Lung (tissue), 12 donors: Measurements from ENCODE around the gene CHDH. TPM values are rescaled to one million over a fixed set of nuclear protein-coding genes. Genes with fewer than 3 reads are reported as not detected.
A peak's percentile ranks its signal among the peaks of the same experiment; 100 is the strongest.

ENCODE experiments used
- ATAC-seq: fragments of 200-7000 bp; cut with Tn5 transposase; one replicate; pipeline ENCODE4 v1.9.1; 2020; ENCODE audit warnings: moderate number of reproducible peaks; ENCODE audit not compliant: insufficient read depth, low FRiP score
- DNase-seq, 3 donors: peaks; one replicate each; pipeline ENCODE4 v3.0.0-alpha.2; 2013 to 2017
- H3K27ac ChIP-seq, 2 donors: one replicate each; pipeline ENCODE4 v1.5.1; 2013; ENCODE audit warnings: mild to moderate bottlenecking in 2 of 2, moderate library complexity in 2 of 2, control low read depth in 1 of 2, inconsistent platforms in 1 of 2, low read depth in 1 of 2, low read length in 1 of 2
- H3K27me3 ChIP-seq, 3 donors: one replicate each; pipeline ENCODE4 v1.5.1; 2013; ENCODE audit warnings: low read length in 2 of 3; ENCODE audit not compliant: control insufficient read depth in 3 of 3, insufficient read depth in 3 of 3
- H3K36me3 ChIP-seq, 4 donors: one replicate each; pipeline ENCODE4 v1.5.1; 2013; ENCODE audit warnings: low read length in 4 of 4, mild to moderate bottlenecking in 1 of 4, moderate library complexity in 1 of 4; ENCODE audit not compliant: control insufficient read depth in 4 of 4, insufficient read depth in 4 of 4
- H3K4me1 ChIP-seq, 5 donors: one replicate each; pipeline ENCODE4 v1.5.1; 2013; ENCODE audit warnings: low read length in 5 of 5, mild to moderate bottlenecking in 2 of 5, moderate library complexity in 1 of 5; ENCODE audit not compliant: control insufficient read depth in 5 of 5, insufficient read depth in 5 of 5
- H3K4me3 ChIP-seq: one replicate; pipeline ENCODE4 v1.5.1; 2013; ENCODE audit warnings: mild to moderate bottlenecking, control low read depth, moderate library complexity
- H3K9ac ChIP-seq, 2 donors: one replicate each; pipeline ENCODE4 v1.5.1; 2013; ENCODE audit warnings: low read length in 2 of 2, control low read depth in 1 of 2; ENCODE audit not compliant: insufficient read depth in 1 of 2
- H3K9me3 ChIP-seq, 4 donors: one replicate each; pipeline ENCODE4 v1.5.1; 2013; ENCODE audit warnings: low read length in 3 of 4, mild to moderate bottlenecking in 1 of 4, moderate library complexity in 1 of 4; ENCODE audit not compliant: control insufficient read depth in 4 of 4, insufficient read depth in 3 of 4
- WGBS, 2 donors: extraction: QIAGEN DNeasy Blood & Tissue Kit; methylation state at CpG; one replicate each; pipeline ENCODE4 v1.1.7; 2013; 5-methylcytosine and 5-hydroxymethylcytosine counted together
- polyA plus RNA-seq, 2 donors: library from polyadenylated mRNA; stranded (reverse); fragments of 200-250 nt; gene quantifications; one replicate each; pipeline ENCODE4 v1.2.1, GENCODE V29; 2013
- total RNA-seq, 2 donors: library from RNA; depleted of rRNA in 1 of 2; stranded (reverse); fragments of >200 nt in 1 of 2; gene quantifications; one replicate each; pipeline ENCODE4 v1.2.1, GENCODE V29; 2014 to 2021
- TF ChIP-seq, protein P1 (sequence below): IDR thresholded peaks from 2 replicates; pipeline ENCODE4 v1.5.1; 2012; ENCODE audit warnings: mild to moderate bottlenecking; ENCODE audit errors: control extremely low read depth, extremely low read depth
- donor health status: control.
- donor health status: control.
- donor health status: Bipolar disorder and iron deficiency.
- donor health status: healthy.
- donor health status: DM: yes; HTN: yes; CAD: no.

CHDH gene
- total and polyA plus RNA-seq, 4 donors = 1.5 to 10.9 (median 2.8) TPM

DNA sequence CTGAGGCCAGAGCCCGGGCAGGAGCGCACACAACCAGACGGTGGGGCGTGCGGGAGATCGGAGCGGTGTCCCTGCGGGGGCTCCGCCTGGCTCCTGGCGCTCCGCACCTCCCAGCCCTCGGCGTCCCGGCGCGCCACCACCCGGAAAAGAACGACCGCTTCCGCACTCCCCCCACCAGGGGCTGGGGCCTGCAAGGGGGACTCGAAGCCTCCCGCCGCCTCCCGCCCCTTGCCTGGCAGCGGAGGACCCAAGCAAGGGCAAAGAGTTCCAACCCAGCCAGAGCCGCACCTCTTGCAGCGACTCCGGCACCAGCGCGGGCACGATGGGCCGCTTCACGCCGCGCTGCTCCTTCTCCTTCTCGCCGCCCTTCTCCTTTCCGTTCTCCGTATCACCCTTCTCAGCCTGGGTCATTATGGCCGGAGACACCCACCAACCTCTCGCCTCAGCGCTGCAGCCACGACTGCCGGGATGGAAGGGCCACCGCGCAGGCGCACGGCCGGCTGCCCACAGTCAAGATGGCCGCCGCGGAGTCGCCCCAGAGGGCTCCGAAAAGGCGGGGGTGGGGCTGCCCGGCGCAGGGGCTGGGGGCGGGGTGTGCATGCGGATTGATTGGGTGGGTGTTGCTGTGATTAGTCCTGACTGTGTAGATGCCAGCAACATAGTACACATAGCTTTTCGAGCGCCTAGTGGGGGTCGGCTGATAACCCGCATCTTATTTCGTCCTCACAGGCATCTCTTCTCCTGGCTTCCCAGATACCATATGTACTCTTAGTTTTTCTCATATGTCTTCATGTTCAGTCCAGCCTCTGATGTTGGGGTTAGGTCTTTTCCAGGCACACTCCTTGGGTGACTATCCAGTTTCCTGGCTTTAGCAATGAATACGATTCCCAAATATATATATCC, 35.7 kb upstream of the CHDH start, which contains the start of gene ACTR8:
TSS of gene ACTR8 (minus strand) at position 462 of the 903 bp plus-strand sequence. CDS start at position 411, 51 bp downstream.
- Histone ChIP-seq H3K4me1 (peaks cover 0 to 15% (median 6%) of the 10 kb centered on the region in 5 donors), H3K27ac (peak within 1 kb of the TSS; percentile 94 to 96), H3K9ac (peak within 1 kb of the TSS; percentile 79 to 85), H3K27me3 (no peaks in the 10 kb centered on the region), H3K36me3 (peaks cover 18 to 48% (median 32%) of the 10 kb centered on the region in 4 donors), H3K4me3 (peak within 1 kb of the TSS; percentile 98), H3K9me3 (no peaks in the 10 kb centered on the region)
- 1% methylated on average over 65 of the region's 65 CpGs for WGBS, 2 donors
- TF ChIP-seq, protein P1, sequence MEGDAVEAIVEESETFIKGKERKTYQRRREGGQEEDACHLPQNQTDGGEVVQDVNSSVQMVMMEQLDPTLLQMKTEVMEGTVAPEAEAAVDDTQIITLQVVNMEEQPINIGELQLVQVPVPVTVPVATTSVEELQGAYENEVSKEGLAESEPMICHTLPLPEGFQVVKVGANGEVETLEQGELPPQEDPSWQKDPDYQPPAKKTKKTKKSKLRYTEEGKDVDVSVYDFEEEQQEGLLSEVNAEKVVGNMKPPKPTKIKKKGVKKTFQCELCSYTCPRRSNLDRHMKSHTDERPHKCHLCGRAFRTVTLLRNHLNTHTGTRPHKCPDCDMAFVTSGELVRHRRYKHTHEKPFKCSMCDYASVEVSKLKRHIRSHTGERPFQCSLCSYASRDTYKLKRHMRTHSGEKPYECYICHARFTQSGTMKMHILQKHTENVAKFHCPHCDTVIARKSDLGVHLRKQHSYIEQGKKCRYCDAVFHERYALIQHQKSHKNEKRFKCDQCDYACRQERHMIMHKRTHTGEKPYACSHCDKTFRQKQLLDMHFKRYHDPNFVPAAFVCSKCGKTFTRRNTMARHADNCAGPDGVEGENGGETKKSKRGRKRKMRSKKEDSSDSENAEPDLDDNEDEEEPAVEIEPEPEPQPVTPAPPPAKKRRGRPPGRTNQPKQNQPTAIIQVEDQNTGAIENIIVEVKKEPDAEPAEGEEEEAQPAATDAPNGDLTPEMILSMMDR = no peak
- ATAC-seq (peak; percentile 98), DNase-seq (peak; percentile 92 to 95 (median 94))

DNA sequence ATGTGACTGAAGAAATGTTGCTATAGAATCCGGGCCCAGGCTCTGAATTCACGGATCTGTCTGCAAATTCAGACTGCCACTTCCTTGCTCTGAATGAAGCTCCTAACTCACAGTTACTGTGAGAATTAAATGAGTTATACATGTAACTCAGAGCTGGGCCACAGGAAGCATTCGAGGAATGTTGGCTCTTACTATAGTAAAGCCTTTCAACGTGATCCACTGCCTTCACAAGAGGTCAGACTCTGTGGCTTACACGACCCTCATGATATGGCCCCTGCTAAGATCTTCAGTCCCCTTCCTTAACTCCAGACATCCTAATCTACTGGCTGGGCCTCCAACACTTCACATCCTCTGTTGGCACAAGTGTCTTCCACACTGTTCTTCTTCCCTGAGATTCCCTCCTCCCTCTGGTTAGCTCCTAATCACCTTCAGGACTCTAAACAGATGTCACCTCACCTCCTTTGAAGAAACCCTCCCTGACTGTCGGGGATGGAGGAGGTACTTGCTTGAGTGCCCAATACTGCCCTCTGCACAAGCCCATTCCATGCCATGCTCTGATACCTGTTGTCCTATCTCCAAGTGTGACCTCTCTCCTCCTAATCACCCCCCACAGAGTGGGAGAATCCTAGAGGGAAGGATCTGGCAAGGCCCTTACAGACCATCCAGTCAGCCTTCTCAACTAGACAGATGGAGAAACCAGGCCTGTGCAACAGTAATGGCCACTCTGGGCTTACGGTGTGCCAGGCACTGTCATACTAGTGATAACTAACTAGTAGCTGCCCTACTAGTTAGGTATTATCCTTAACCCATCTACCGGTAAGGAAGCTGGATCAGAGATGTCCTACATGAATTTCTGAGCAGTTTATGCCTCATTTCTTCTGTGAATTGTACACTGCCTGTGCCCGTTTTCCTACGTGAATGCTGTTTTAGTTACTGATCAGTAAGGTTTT, 34.5 kb upstream of the CHDH start:
- Histone ChIP-seq H3K9me3 (no peaks in the 10 kb centered on the region), H3K27me3 (no peaks in the 10 kb centered on the region), H3K27ac (peak overlapping the region in 1 of 2 donors; percentile 33), H3K9ac (peak overlapping the region; percentile 79 to 85), H3K4me3 (peak overlapping the region; percentile 21), H3K4me1 (peaks cover 0 to 15% (median 6%) of the 10 kb centered on the region in 5 donors), H3K36me3 (peaks cover 19 to 51% (median 33%) of the 10 kb centered on the region in 4 donors)
- 65 to 78% methylated on average over 10 of the region's 10 CpGs for WGBS, 2 donors
- DNase-seq (peak in 1 of 3 donors; percentile 13), ATAC-seq (no peak)
- TF ChIP-seq, protein P1 = no peak

DNA sequence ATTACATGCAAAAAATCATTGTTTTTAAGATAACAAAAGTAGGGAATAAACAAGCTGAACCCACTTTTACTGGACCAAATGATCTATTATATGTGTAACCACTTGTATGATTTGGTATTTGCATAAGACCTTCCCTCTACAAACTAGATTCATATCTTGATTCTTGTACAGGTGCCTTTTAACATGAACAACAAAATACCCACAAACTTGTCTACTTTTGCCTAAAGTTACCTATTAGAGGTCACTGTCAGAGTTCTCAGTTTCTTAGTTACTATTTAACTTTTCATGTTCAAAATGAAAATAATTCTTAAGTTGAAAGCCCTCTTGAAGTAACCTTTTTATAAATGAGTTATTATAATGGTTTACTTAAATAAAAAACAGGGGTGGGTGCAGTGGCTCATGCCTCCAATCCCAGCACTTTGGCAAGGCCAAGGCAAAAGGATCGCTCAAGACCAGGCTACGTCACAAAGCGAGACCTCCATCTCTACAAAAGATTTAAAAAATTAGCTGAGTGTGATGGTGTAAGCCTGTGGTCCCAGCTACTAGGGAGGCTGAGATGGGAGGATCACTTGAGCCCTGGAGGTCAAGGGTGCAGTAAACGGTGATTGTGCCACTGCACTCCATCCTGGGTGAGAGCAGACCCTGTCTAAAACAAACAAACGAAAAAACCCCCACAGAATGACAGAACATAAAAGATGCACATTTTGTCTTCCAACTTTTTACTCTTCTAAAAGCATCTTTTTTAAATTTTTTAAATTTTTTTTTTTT, 19.7 kb upstream of the CHDH start:
- WGBS, 2 donors = 91% methylated on average over 5 of the region's 5 CpGs
- peaks cover 25 to 40% (median 36%) of the 10 kb centered on the region in 4 donors for H3K36me3 ChIP-seq

More for the DNA sequence above, 19.7 kb upstream of the CHDH start:
- TF ChIP-seq, protein P1 = no peak
- Histone ChIP-seq H3K27me3 (no peaks in the 10 kb centered on the region), H3K4me1 (peaks cover 0 to 2% (median 0%) of the 10 kb centered on the region in 5 donors), H3K27ac (no peak overlapping the region), H3K4me3 (no peak overlapping the region), H3K9ac (no peak overlapping the region), H3K9me3 (no peaks in the 10 kb centered on the region)
- ATAC-seq (no peak), DNase-seq (no peak)
